Psoas muscle (tissue), 8 donors: ENCODE results near the gene MED15. TPM values are rescaled to one million over a fixed set of nuclear protein-coding genes. Genes with fewer than 3 reads are reported as not detected.

Source experiments
- ATAC-seq, 4 donors: fragments of 200-7000 bp; cut with Tn5 transposase; one replicate each; pipeline ENCODE4 v1.9.1; 2020; ENCODE audit warnings: moderate library complexity in 3 of 4, mild to moderate bottlenecking in 2 of 4
- DNase-seq, 2 donors: peaks; one replicate each; pipeline ENCODE4 v3.0.0-alpha.2; 2020
- H3K27ac ChIP-seq: fragments of 200-600 bp; one replicate; pipeline ENCODE4 v1.8.0; 2022
- H3K27me3 ChIP-seq, 3 donors: fragments of 200-600 bp in 1 of 3; one replicate each; pipeline versions ENCODE4 v1.6.1 to v1.8.0; 2013 to 2022; ENCODE audit warnings: low read length in 2 of 3, mild to moderate bottlenecking in 2 of 3, moderate library complexity in 1 of 3; ENCODE audit not compliant: insufficient read depth in 3 of 3
- H3K36me3 ChIP-seq, 2 donors: fragments of 200-600 bp in 1 of 2; one replicate each; pipeline versions ENCODE4 v1.6.1 to v1.8.0; 2013 to 2022; ENCODE audit warnings: low read depth in 1 of 2, mild to moderate bottlenecking in 1 of 2, moderate library complexity in 1 of 2; ENCODE audit not compliant: insufficient read depth in 1 of 2
- H3K4me1 ChIP-seq: fragments of 200-600 bp; one replicate; pipeline ENCODE4 v1.8.0; 2022
- H3K4me3 ChIP-seq: fragments of 200-600 bp; one replicate; pipeline ENCODE4 v1.8.0; 2022; ENCODE audit warnings: mild to moderate bottlenecking
- H3K9me3 ChIP-seq: fragments of 200-600 bp; one replicate; pipeline ENCODE4 v1.8.0; 2022
- CTCF ChIP-seq: fragments of 200-600 bp; IDR thresholded peaks from one replicate; pipeline ENCODE4 v1.8.0; 2022; ENCODE audit warnings: antibody characterized with exemption
- WGBS, 3 donors: extraction: QIAGEN DNeasy Blood & Tissue Kit; methylation state at CpG; one replicate each; pipeline versions ENCODE4 v1.1.6 to v1.1.7; 2013; 5-methylcytosine and 5-hydroxymethylcytosine counted together
- intact Hi-C, 2 donors: fragments of 100-400 bp; cut with DNase I; formaldehyde crosslinking; loops; one replicate each; pipeline versions ENCODE4 v1.11.0 to v1.14.2; 2022
- polyA plus RNA-seq, 3 donors: library from polyadenylated mRNA; stranded (reverse); fragments of 200-250 nt; gene quantifications; one replicate each; pipeline ENCODE4 v1.2.3, GENCODE V29; 2013
- total RNA-seq, 4 donors: library from RNA; stranded (reverse); fragmentation: NEBNext Ultra II Directional in 2 of 4; extraction: Animal tissue kit (Norgen Biotek cat#: 25700) in 2 of 4; gene quantifications; one replicate each; pipeline versions ENCODE4 v1.2.1 to v1.2.4, GENCODE V29; 2021 to 2023
- donor health status: healthy with polysubstance abuse.
- donor health status: DM: no; HTN: no; CAD: no; lungs with moderate emphysema.
- donor health status: Bipolar disorder and iron deficiency.
- donor health status: healthy.
- donor health status: DM: yes; HTN: yes; CAD: no.
- donor health status: DM: no; HTN: no; CAD: no.
- donor health status: DM: no; HTN: no; CAD: no.
- donor health status: DM: yes; HTN: yes; CAD: no.

The MED15 gene
- total and polyA plus RNA-seq, 7 donors: 33.8 to 94.8 (median 59.7) TPM

- ATAC-seq (no peak), DNase-seq (no peak)
- no peak for TF ChIP-seq CTCF
- no peaks in the 10 kb centered on the region for H3K4me1 ChIP-seq
- no peaks in the 10 kb centered on the region for H3K9me3 ChIP-seq
- H3K4me3 ChIP-seq: no peak overlapping the region
- H3K27ac ChIP-seq: no peak overlapping the region
- intact Hi-C loops: no loop called here
- no peaks in the 10 kb centered on the region for H3K36me3 ChIP-seq
- WGBS, 3 donors: 76 to 87% (median 78%) methylated on average over 2 of the region's 2 CpGs
- H3K27me3 ChIP-seq: no peaks in the 10 kb centered on the region
These were observed 129.5 kb downstream of the MED15 start for GRCh38 chr22:20636945-20637344.

Other genes starting within 250 kb of the MED15 start
- 1 to 10 TPM in 1 of 4 donors, under 1 TPM in 3; 0.22 to 2.4 (median 0.64) TPM for gene RTN4R, start 239.3 kb upstream of the MED15 start, total RNA-seq
- gene RTN4R, start 239.3 kb upstream of the MED15 start, polyA plus RNA-seq: under 1 TPM; 0.12 to 0.36 (median 0.30) TPM
- gene DGCR6L, start 187.6 kb upstream of the MED15 start, total RNA-seq: 10 to 100 TPM; 33.2 to 44.9 (median 37.8) TPM
- gene DGCR6L, start 187.6 kb upstream of the MED15 start, polyA plus RNA-seq: 10 to 100 TPM; 55.2 to 87.2 (median 70.2) TPM
- 1 to 10 TPM; 2.4 to 4.8 (median 4.3) TPM for gene ZNF74, start 113.5 kb upstream of the MED15 start, total RNA-seq
- 1 to 10 TPM; 2.1 to 4.6 (median 2.2) TPM for gene ZNF74, start 113.5 kb upstream of the MED15 start, polyA plus RNA-seq
- gene SCARF2, start 69.8 kb upstream of the MED15 start, total RNA-seq: 1 to 10 TPM; 1.3 to 2.0 (median 1.8) TPM
- gene SCARF2, start 69.8 kb upstream of the MED15 start, polyA plus RNA-seq: 1 to 10 TPM in 1 of 3 donors, under 1 TPM in 2; 0.44 to 1.0 (median 0.86) TPM
- 10 to 100 TPM; 14.6 to 24.3 (median 16.8) TPM for gene KLHL22, start 11.8 kb upstream of the MED15 start, total RNA-seq
- 10 to 100 TPM in 1 of 3 donors, 1 to 10 TPM in 2; 8.4 to 13.9 (median 9.2) TPM for gene KLHL22, start 11.8 kb upstream of the MED15 start, polyA plus RNA-seq